ENCODE data around the gene TUBB3.

- TF ChIP-seq CTCF (IDR thresholded peaks at IDR 0.05) = no peak
- TF ChIP-seq POLR2A (IDR thresholded peaks at IDR 0.05) = no peak
- TF ChIP-seq POLR2AphosphoS5 (IDR thresholded peaks at IDR 0.05) = no peak
Measured at GRCh38 chr16:89907055-89907814, 15.9 kb upstream of the TUBB3 start.

All from breast epithelium (tissue), 3 donors.